Brain microvascular endothelial cell (primary cell): ENCODE data around the gene OVCH1.

ENCODE experiments used
- DNase-seq: peaks from one replicate; pipeline ENCODE4 v3.0.0-alpha.2; 2020
- H3K27ac ChIP-seq: fragments of 250-450 bp; sonication (Bioruptor Pico); 2 replicates; pipeline ENCODE4 v1.5.1; 2020; ENCODE audit warnings: mild to moderate bottlenecking, moderate library complexity
- H3K27me3 ChIP-seq: fragments of 250-450 bp; sonication (Bioruptor Pico); replicated peaks from 2 replicates; pipeline ENCODE4 v1.5.1; 2020; ENCODE audit warnings: mild to moderate bottlenecking
- H3K36me3 ChIP-seq: fragments of 250-450 bp; sonication (Bioruptor Pico); replicated peaks from 2 replicates; pipeline ENCODE4 v1.5.1; 2020; ENCODE audit warnings: mild to moderate bottlenecking
- H3K4me3 ChIP-seq: 2 replicates; pipeline ENCODE4 v1.5.1; 2011; ENCODE audit warnings: low read depth, mild to moderate bottlenecking, control low read depth, low read length, moderate library complexity
- CTCF ChIP-seq: IDR thresholded peaks from 2 replicates; pipeline ENCODE4 v1.5.1; 2011; ENCODE audit warnings: low read depth, mild to moderate bottlenecking, moderate library complexity, low read length, control low read depth, inconsistent platforms; ENCODE audit errors: missing control alignments
- in situ Hi-C: cut with HindIII; loops from 2 replicates; pipeline ENCODE4 v1.10.0; 2017; ENCODE audit warnings: low sequenced_read_pairs, low pct_ligation_motif_present

OVCH1 gene

GRCh38 chr12:29543036-29543435 is 45.5 kb upstream of the OVCH1 start:
- no peak for DNase-seq
- in situ Hi-C loops = no loop called here
- no peaks in the 10 kb centered on the region for H3K27me3 ChIP-seq
- no peak for TF ChIP-seq CTCF
- H3K36me3 ChIP-seq = no peaks in the 10 kb centered on the region
- H3K4me3 ChIP-seq = no peak overlapping the region
- H3K27ac ChIP-seq = no peak overlapping the region

- no peak overlapping the region for H3K27ac ChIP-seq
- in situ Hi-C loops = no loop called here
- peak; percentile 2 for DNase-seq
- TF ChIP-seq CTCF = no peak
- H3K36me3 ChIP-seq = no peaks in the 10 kb centered on the region
- no peak overlapping the region for H3K4me3 ChIP-seq
- H3K27me3 ChIP-seq = no peaks in the 10 kb centered on the region
Observed at GRCh38 chr12:29537298-29537697, 39.8 kb upstream of the OVCH1 start.

GRCh38 chr12:29534935-29535334 is 37.4 kb upstream of the OVCH1 start:
- no peak for TF ChIP-seq CTCF
- Histone ChIP-seq H3K4me3 (no peak overlapping the region), H3K27ac (no peak overlapping the region), H3K36me3 (no peaks in the 10 kb centered on the region), H3K27me3 (no peaks in the 10 kb centered on the region)
- DNase-seq = no peak
- in situ Hi-C loops = no loop called here

GRCh38 chr12:29533815-29534489 is 36.5 kb upstream of the OVCH1 start:
- Histone ChIP-seq H3K27me3 (no peaks in the 10 kb centered on the region), H3K36me3 (no peaks in the 10 kb centered on the region), H3K4me3 (no peak overlapping the region), H3K27ac (no peak overlapping the region)
- TF ChIP-seq CTCF = no peak
- no peak for DNase-seq
- in situ Hi-C loops = no loop called here

- Histone ChIP-seq H3K27ac (no peak overlapping the region), H3K36me3 (no peaks in the 10 kb centered on the region), H3K27me3 (no peaks in the 10 kb centered on the region), H3K4me3 (no peak overlapping the region)
- in situ Hi-C loops = no loop called here
- no peak for TF ChIP-seq CTCF
- no peak for DNase-seq
Observed at GRCh38 chr12:29531471-29531870, 34.0 kb upstream of the OVCH1 start.

GRCh38 chr12:29530436-29530835 is 33.0 kb upstream of the OVCH1 start:
- in situ Hi-C loops = no loop called here

More at GRCh38 chr12:29530436-29530835, 33.0 kb upstream of the OVCH1 start:
- no peak overlapping the region for H3K4me3 ChIP-seq
- no peak overlapping the region for H3K27ac ChIP-seq
- no peaks in the 10 kb centered on the region for H3K27me3 ChIP-seq
- no peaks in the 10 kb centered on the region for H3K36me3 ChIP-seq
- TF ChIP-seq CTCF = no peak
- DNase-seq = no peak
